Neural crest cell (in vitro differentiated cells): ENCODE measurements around the gene LIME1. TPM values are rescaled to one million over a fixed set of nuclear protein-coding genes. Genes with fewer than 3 reads are reported as not detected.
"Not testable (repeated sequence)": the region's sequence is repeated elsewhere in the genome, so short reads cannot be mapped to it uniquely, and the experiment has no call there.

Experiments used
- DNase-seq: peaks from one replicate; pipeline ENCODE4 v3.0.0; 2021; ENCODE audit warnings: low read depth, mixed read lengths, low spot score
- H3K27ac Mint-ChIP-seq: one replicate; pipeline ENCODE4 v1.8.0; 2021; ENCODE audit warnings: mild to moderate bottlenecking, mixed read lengths; ENCODE audit not compliant: unreplicated experiment
- H3K27me3 Mint-ChIP-seq: 2 replicates; pipeline ENCODE4 v1.8.0; 2021; ENCODE audit warnings: low read depth, mild to moderate bottlenecking, mixed read lengths
- H3K36me3 Mint-ChIP-seq: 2 replicates; pipeline ENCODE4 v1.8.0; 2021; ENCODE audit warnings: low read depth, mild to moderate bottlenecking, mixed read lengths
- H3K4me1 Mint-ChIP-seq: 2 replicates; pipeline ENCODE4 v1.8.0; 2021; ENCODE audit warnings: mixed read lengths
- H3K4me3 Mint-ChIP-seq: one replicate; pipeline ENCODE4 v1.8.0; 2021; ENCODE audit warnings: mild to moderate bottlenecking, mixed read lengths
- H3K9me3 Mint-ChIP-seq: 2 replicates; pipeline ENCODE4 v1.8.0; 2021; ENCODE audit warnings: mixed read lengths
- CTCF ChIP-seq: fragments of 200-600 bp; sonication (generic); conservative IDR thresholded peaks from 2 replicates; pipeline ENCODE4 v1.5.0; 2021; ENCODE audit warnings: antibody characterized with exemption, mild to moderate bottlenecking
- total RNA-seq: library from RNA; stranded (reverse); gene quantifications from 2 replicates; pipeline ENCODE4 v1.2.1, GENCODE V29; 2021

Gene LIME1
- total RNA-seq, 1 donor from 2014 or later, result 17.6 TPM

GRCh38 chr20:63712191-63712590 lies 24.3 kb upstream of the LIME1 start:
- H3K36me3 Mint-ChIP-seq, result peaks cover 43% of the 10 kb centered on the region
- H3K4me1 Mint-ChIP-seq, result peaks cover 15% of the 10 kb centered on the region
- H3K4me3 Mint-ChIP-seq, result peak overlapping the region; percentile 71
- peaks cover 9% of the 10 kb centered on the region for H3K9me3 Mint-ChIP-seq
- TF ChIP-seq CTCF, result no peak
- no peak overlapping the region for H3K27ac Mint-ChIP-seq
- H3K27me3 Mint-ChIP-seq, result no peaks in the 10 kb centered on the region
- DNase-seq, result no peak

- Mint-ChIP-seq H3K27ac (no peak overlapping the region), H3K27me3 (no peaks in the 10 kb centered on the region), H3K36me3 (peaks cover 54% of the 10 kb centered on the region), H3K9me3 (peaks cover 13% of the 10 kb centered on the region), H3K4me3 (no peak overlapping the region), H3K4me1 (peaks cover 7% of the 10 kb centered on the region)
- DNase-seq, result no peak
- TF ChIP-seq CTCF, result no peak
These were observed 21.6 kb upstream of the LIME1 start for GRCh38 chr20:63714858-63715257.

GRCh38 chr20:63718996-63719395 lies 17.5 kb upstream of the LIME1 start:
- H3K4me1 Mint-ChIP-seq, result no peaks in the 10 kb centered on the region
- peaks cover 9% of the 10 kb centered on the region for H3K9me3 Mint-ChIP-seq
- H3K27ac Mint-ChIP-seq, result no peak overlapping the region
- no peak for TF ChIP-seq CTCF
- peaks cover 55% of the 10 kb centered on the region for H3K36me3 Mint-ChIP-seq
- H3K4me3 Mint-ChIP-seq, result no peak overlapping the region
- no peak for DNase-seq
- no peaks in the 10 kb centered on the region for H3K27me3 Mint-ChIP-seq

- not testable (repeated sequence) for H3K4me1 Mint-ChIP-seq, H3K4me3 Mint-ChIP-seq, H3K27ac Mint-ChIP-seq, DNase-seq, H3K9me3 Mint-ChIP-seq, H3K27me3 Mint-ChIP-seq
- H3K36me3 Mint-ChIP-seq, result peaks cover 42% of the 10 kb centered on the region
These were observed 13.4 kb upstream of the LIME1 start for GRCh38 chr20:63722967-63723622.

- peaks cover 19% of the 10 kb centered on the region for H3K36me3 Mint-ChIP-seq
- not testable (repeated sequence) for H3K9me3 Mint-ChIP-seq, DNase-seq, H3K27ac Mint-ChIP-seq, H3K4me3 Mint-ChIP-seq, H3K4me1 Mint-ChIP-seq, H3K27me3 Mint-ChIP-seq
These were observed 6.2 kb upstream of the LIME1 start for GRCh38 chr20:63730189-63730733.

GRCh38 chr20:63731410-63731809 lies 5.1 kb upstream of the LIME1 start:
- Mint-ChIP-seq H3K9me3 (peaks cover 2% of the 10 kb centered on the region), H3K4me1 (no peaks in the 10 kb centered on the region), H3K27me3 (peaks cover 8% of the 10 kb centered on the region), H3K27ac (no peak overlapping the region), H3K4me3 (no peak overlapping the region), H3K36me3 (peaks cover 19% of the 10 kb centered on the region)
- DNase-seq, result no peak
- no peak for TF ChIP-seq CTCF
